ENCODE data around the gene TIFAB.

Gene TIFAB

DNA sequence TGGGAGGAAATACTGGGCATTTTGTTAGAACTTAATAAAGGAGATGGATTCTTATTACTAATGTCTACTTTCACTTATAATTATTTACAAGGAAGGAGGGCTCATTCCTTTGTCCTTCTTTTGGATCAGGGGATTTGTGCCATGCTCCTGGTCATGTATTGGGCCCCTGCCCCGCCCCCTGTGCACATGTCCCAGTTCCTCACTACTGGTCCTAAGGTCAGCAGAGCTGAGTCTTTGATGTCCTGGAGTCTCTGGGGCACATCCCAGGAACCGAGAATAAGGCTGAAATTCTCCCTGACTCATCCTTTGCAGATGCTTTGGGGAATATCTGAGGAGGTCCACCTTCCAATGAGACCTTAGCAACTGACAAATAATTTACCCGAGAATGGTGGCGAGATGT lies 19.6 kb upstream of the TIFAB start:
- TF ChIP-seq, protein P1, sequence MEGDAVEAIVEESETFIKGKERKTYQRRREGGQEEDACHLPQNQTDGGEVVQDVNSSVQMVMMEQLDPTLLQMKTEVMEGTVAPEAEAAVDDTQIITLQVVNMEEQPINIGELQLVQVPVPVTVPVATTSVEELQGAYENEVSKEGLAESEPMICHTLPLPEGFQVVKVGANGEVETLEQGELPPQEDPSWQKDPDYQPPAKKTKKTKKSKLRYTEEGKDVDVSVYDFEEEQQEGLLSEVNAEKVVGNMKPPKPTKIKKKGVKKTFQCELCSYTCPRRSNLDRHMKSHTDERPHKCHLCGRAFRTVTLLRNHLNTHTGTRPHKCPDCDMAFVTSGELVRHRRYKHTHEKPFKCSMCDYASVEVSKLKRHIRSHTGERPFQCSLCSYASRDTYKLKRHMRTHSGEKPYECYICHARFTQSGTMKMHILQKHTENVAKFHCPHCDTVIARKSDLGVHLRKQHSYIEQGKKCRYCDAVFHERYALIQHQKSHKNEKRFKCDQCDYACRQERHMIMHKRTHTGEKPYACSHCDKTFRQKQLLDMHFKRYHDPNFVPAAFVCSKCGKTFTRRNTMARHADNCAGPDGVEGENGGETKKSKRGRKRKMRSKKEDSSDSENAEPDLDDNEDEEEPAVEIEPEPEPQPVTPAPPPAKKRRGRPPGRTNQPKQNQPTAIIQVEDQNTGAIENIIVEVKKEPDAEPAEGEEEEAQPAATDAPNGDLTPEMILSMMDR (IDR thresholded peaks at IDR 0.05; ENCODE audit: insufficient read depth, missing control alignments), result no peak
- FAIRE-seq, result no peak

DNA sequence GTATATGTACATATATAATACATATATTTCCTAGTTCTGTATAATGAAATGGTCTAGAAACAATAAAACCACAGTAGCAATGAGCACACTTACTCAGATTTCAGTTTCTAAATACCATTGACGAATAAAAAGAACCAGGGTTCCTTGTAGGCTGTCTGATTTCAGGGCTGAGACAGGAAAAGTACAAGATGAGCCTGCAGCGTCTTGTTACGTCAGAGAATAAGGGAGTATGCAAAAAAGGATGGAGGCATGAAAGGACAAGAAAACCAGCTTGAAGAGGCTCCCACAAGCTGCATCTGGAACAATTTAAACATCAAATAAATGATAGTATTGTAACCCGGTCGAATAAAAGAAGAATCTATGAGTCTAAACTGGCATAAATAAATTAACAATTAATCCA lies 17.8 kb upstream of the TIFAB start:
- DNase-seq (ENCODE audit: insufficient read length, low spot score), result no peak
- TF ChIP-seq, protein P1 (IDR thresholded peaks at IDR 0.05; ENCODE audit: insufficient read depth, missing control alignments), result no peak
- no peak for FAIRE-seq

More for the DNA sequence above, 19.6 kb upstream of the TIFAB start:
- DNase-seq (ENCODE audit: insufficient read length, low spot score), result no peak

- FAIRE-seq (no peak), DNase-seq (ENCODE audit: insufficient read length, low spot score) (no peak)
- TF ChIP-seq, protein P1 (IDR thresholded peaks at IDR 0.05; ENCODE audit: insufficient read depth, missing control alignments), result no peak
Measured at GRCh38 chr5:135468541-135468940, 16.4 kb upstream of the TIFAB start.

DNA sequence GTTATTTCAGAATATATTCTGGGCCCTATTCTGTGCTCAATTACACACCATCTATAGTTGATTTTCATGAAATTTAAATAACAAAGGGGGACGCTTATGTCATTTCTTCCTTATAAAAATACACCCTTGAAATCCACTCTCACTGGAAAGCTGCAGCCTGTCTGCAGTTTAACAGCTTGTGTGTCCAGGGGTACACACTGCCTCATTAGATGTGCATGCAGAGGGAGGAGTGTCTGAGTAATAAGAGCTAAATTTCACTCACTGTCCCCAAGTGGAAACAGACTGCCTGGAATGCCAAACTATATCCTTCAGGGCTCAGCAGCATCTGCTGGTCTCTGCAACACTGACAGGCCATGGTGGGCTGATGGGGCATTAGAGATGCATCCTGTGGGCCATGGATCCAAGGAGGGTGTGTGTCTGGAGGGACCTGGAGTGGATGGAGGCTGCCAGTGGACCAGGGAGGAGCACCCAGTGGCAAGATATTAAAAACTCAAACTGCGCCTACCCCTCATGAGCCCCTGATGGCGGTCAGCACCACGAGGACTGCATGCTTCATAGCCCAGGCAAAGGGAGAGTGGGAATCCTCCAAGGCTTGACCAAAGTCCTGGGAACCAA lies 15.8 kb upstream of the TIFAB start:
- TF ChIP-seq, protein P1 (IDR thresholded peaks at IDR 0.05; ENCODE audit: insufficient read depth, missing control alignments), result no peak
- FAIRE-seq, result no peak
- DNase-seq (ENCODE audit: insufficient read length, low spot score), result no peak

- no peak for DNase-seq (ENCODE audit: insufficient read length, low spot score)
- FAIRE-seq, result no peak
Measured at GRCh38 chr5:135467051-135467625, 15.0 kb upstream of the TIFAB start.

DNA sequence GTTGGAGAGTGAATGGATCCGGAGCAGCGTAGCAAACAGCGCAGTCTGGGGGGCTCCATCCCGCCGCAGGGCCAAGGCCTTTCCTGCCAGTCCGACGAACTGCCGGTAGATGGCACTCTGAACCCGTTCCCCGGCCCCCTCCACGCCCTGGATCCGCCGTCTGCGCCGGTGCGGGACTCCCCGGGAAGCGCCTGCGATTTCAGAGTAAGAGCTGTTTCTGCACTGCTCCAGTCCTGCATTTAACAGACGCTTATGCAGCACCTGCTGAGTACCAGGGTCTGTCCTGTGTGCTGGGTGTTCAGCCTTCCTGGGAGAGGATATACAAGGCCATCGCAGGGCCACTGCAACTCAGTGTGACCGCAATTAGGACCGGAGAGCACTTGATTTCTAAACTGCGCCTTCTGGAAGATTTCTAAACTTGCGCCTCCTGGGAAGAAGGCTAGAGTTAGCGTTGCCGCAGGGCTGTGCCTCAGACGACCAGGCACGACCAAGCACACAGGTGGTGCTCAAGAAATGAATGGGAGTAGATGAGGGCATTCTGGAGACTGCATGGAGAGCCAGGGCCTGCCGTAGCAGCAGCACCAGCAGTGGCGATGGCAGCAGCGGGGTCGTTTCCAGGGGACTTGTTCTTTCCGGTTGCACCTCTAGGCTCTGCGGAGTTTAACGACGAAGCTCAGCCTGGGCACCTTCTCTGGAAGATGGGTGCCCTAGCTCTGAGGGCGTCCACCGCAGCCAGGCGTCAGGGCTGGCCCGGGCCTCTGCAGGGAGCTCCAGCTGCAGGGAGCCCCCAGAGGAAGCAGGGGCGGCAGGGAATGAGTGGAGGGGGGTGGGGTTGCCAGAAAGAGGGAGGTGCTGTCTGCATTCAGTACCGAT lies 14.3 kb upstream of the TIFAB start:
- DNase-seq (ENCODE audit: insufficient read length, low spot score) (peak; percentile 82), FAIRE-seq (no peak)
- TF ChIP-seq, protein P1 (IDR thresholded peaks at IDR 0.05; ENCODE audit: insufficient read depth, missing control alignments), result peak; percentile 81

More at GRCh38 chr5:135467051-135467625, 15.0 kb upstream of the TIFAB start:
- TF ChIP-seq, protein P1 (IDR thresholded peaks at IDR 0.05; ENCODE audit: insufficient read depth, missing control alignments), result no peak
